BLaER1 treated with 17β-estradiol and CSF1 and Interleukin-3, amounts not matched to agents 10 nM and 100 nM (cell line): ENCODE results near the gene DUSP5.

Source experiments
- H3K27ac ChIP-seq, 11 experiments: shearing (Covaris generic); formaldehyde crosslinking; 2 replicates each; pipeline ENCODE4 v1.8.1; 2022
- H3K27me3 ChIP-seq, 11 experiments: shearing (Covaris generic); formaldehyde crosslinking; 2 replicates each; pipeline ENCODE4 v1.8.1; 2022
- H3K36me3 ChIP-seq, 11 experiments: shearing (Covaris generic); formaldehyde crosslinking; 2 replicates each; pipeline ENCODE4 v1.8.1; 2022
- H3K4me1 ChIP-seq, 10 experiments: shearing (Covaris generic); formaldehyde crosslinking; 2 replicates each; pipeline ENCODE4 v1.8.1; 2022
- H3K4me2 ChIP-seq, 11 experiments: shearing (Covaris generic); formaldehyde crosslinking; 2 replicates each; pipeline ENCODE4 v1.8.1; 2022
- H3K4me3 ChIP-seq, 10 experiments: shearing (Covaris generic); formaldehyde crosslinking; 2 replicates each; pipeline ENCODE4 v1.8.1; 2022
- H3K9ac ChIP-seq, 11 experiments: shearing (Covaris generic); formaldehyde crosslinking; 2 replicates each; pipeline ENCODE4 v1.8.1; 2022
- H3K9me3 ChIP-seq, 11 experiments: shearing (Covaris generic); formaldehyde crosslinking; replicated peaks in 1 of 11; 2 replicates each; pipeline ENCODE4 v1.8.1; 2022
- H4K20me1 ChIP-seq, 11 experiments: shearing (Covaris generic); formaldehyde crosslinking; 2 replicates each; pipeline ENCODE4 v1.8.1; 2022
- Cebpa-rat ChIP-seq, 11 experiments: shearing (Covaris generic); IDR thresholded peaks; 2 replicates each; pipeline ENCODE4 v1.8.1; 2022

DUSP5 gene

GRCh38 chr10:110508159-110508788 is 10.6 kb downstream of the DUSP5 start:
- peak overlapping the region in 4 of 11 experiments; percentile 10 to 42 (median 34); a peak in 6 of 22 replicates for H3K4me2 ChIP-seq
- H3K27me3 ChIP-seq = no peaks in the 10 kb centered on the region
- peaks cover 0 to 56% (median 0%) of the 10 kb centered on the region in 11 experiments; a peak in 5 of 22 replicates for H4K20me1 ChIP-seq
- peaks cover 0 to 84% (median 36%) of the 10 kb centered on the region in 11 experiments; a peak in 16 of 22 replicates for H3K36me3 ChIP-seq
- no peak overlapping the region for H3K9ac ChIP-seq
- no peak overlapping the region for H3K4me3 ChIP-seq
- no peak overlapping the region for H3K27ac ChIP-seq
- peaks cover 14 to 91% (median 45%) of the 10 kb centered on the region in 10 experiments for H3K4me1 ChIP-seq
- peaks cover 0 to 24% (median 0%) of the 10 kb centered on the region in 11 experiments; a peak in 4 of 22 replicates for H3K9me3 ChIP-seq
- no peak for TF ChIP-seq Cebpa-rat (IDR thresholded peaks at IDR 0.05)

- peaks cover 0 to 91% (median 36%) of the 10 kb centered on the region in 11 experiments; a peak in 16 of 22 replicates for H3K36me3 ChIP-seq
- no peak overlapping the region for H3K27ac ChIP-seq
- peaks cover 0 to 29% (median 0%) of the 10 kb centered on the region in 11 experiments; a peak in 4 of 22 replicates for H3K9me3 ChIP-seq
- no peak overlapping the region for H3K4me3 ChIP-seq
- H3K4me2 ChIP-seq = peak overlapping the region in 5 of 11 experiments; percentile 2 to 42 (median 29); a peak in 7 of 22 replicates
- no peaks in the 10 kb centered on the region for H3K27me3 ChIP-seq
- no peak overlapping the region for H3K9ac ChIP-seq
- peaks cover 0 to 56% (median 0%) of the 10 kb centered on the region in 11 experiments; a peak in 4 of 22 replicates for H4K20me1 ChIP-seq
- no peak for TF ChIP-seq Cebpa-rat (IDR thresholded peaks at IDR 0.05)
- peaks cover 7 to 92% (median 38%) of the 10 kb centered on the region in 10 experiments for H3K4me1 ChIP-seq
Measured at GRCh38 chr10:110508806-110509544, 11.3 kb downstream of the DUSP5 start.

- H3K27ac ChIP-seq = no peak overlapping the region
- no peaks in the 10 kb centered on the region for H3K27me3 ChIP-seq
- H3K4me1 ChIP-seq = peaks cover 1 to 92% (median 32%) of the 10 kb centered on the region in 10 experiments
- H3K9me3 ChIP-seq = peaks cover 0 to 29% (median 0%) of the 10 kb centered on the region in 11 experiments; a peak in 4 of 22 replicates
- no peak for TF ChIP-seq Cebpa-rat (IDR thresholded peaks at IDR 0.05)
- H3K4me2 ChIP-seq = peak overlapping the region in 3 of 11 experiments; percentile 10 to 38 (median 29); a peak in 3 of 22 replicates
- H4K20me1 ChIP-seq = peaks cover 0 to 55% (median 0%) of the 10 kb centered on the region in 11 experiments; a peak in 3 of 22 replicates
- H3K9ac ChIP-seq = no peak overlapping the region
- peaks cover 0 to 94% (median 36%) of the 10 kb centered on the region in 11 experiments; a peak in 16 of 22 replicates for H3K36me3 ChIP-seq
- H3K4me3 ChIP-seq = no peak overlapping the region
Measured at GRCh38 chr10:110509560-110509959, 11.9 kb downstream of the DUSP5 start.

- Histone ChIP-seq H3K9ac (no peak overlapping the region), H3K4me3 (no peak overlapping the region), H3K27me3 (no peaks in the 10 kb centered on the region), H3K9me3 (peaks cover 0 to 29% (median 0%) of the 10 kb centered on the region in 11 experiments; a peak in 4 of 22 replicates), H3K27ac (no peak overlapping the region), H3K4me2 (peak overlapping the region in 2 of 11 experiments; percentile 82 to 85; a peak in 2 of 22 replicates), H3K4me1 (peaks cover 0 to 87% (median 27%) of the 10 kb centered on the region in 10 experiments; a peak in 16 of 20 replicates), H3K36me3 (peaks cover 0 to 94% (median 36%) of the 10 kb centered on the region in 11 experiments; a peak in 16 of 22 replicates), H4K20me1 (peaks cover 0 to 51% (median 0%) of the 10 kb centered on the region in 11 experiments; a peak in 2 of 22 replicates)
- no peak for TF ChIP-seq Cebpa-rat (IDR thresholded peaks at IDR 0.05)
Measured at GRCh38 chr10:110510086-110510485, 12.4 kb downstream of the DUSP5 start.

GRCh38 chr10:110510730-110511129 is 13.0 kb downstream of the DUSP5 start:
- Histone ChIP-seq H3K36me3 (peaks cover 0 to 94% (median 36%) of the 10 kb centered on the region in 11 experiments; a peak in 16 of 22 replicates), H3K27me3 (no peaks in the 10 kb centered on the region), H3K4me2 (peak overlapping the region in 3 of 11 experiments; percentile 82 to 89 (median 85); a peak in 6 of 22 replicates), H4K20me1 (peaks cover 0 to 47% (median 0%) of the 10 kb centered on the region in 11 experiments; a peak in 2 of 22 replicates), H3K9ac (no peak overlapping the region), H3K4me3 (no peak overlapping the region), H3K4me1 (peaks cover 0 to 80% (median 21%) of the 10 kb centered on the region in 10 experiments; a peak in 16 of 20 replicates), H3K27ac (no peak overlapping the region), H3K9me3 (peaks cover 0 to 29% (median 0%) of the 10 kb centered on the region in 11 experiments; a peak in 4 of 22 replicates)
- no peak for TF ChIP-seq Cebpa-rat (IDR thresholded peaks at IDR 0.05)

GRCh38 chr10:110511734-110512449 is 14.2 kb downstream of the DUSP5 start:
- no peak overlapping the region; a peak in 1 of 20 replicates for H3K4me3 ChIP-seq
- H3K36me3 ChIP-seq = peaks cover 0 to 82% (median 36%) of the 10 kb centered on the region in 11 experiments; a peak in 16 of 22 replicates
- H3K9ac ChIP-seq = peak overlapping the region in 2 of 11 experiments; percentile 5 to 34; a peak in 2 of 22 replicates
- peaks cover 0 to 29% (median 0%) of the 10 kb centered on the region in 11 experiments; a peak in 4 of 22 replicates for H3K9me3 ChIP-seq
- no peak for TF ChIP-seq Cebpa-rat (IDR thresholded peaks at IDR 0.05)
- peak overlapping the region in 9 of 11 experiments; percentile 32 to 89 (median 62); a peak in 18 of 22 replicates for H3K4me2 ChIP-seq
- H3K4me1 ChIP-seq = peaks cover 0 to 69% (median 19%) of the 10 kb centered on the region in 10 experiments; a peak in 16 of 20 replicates
- no peaks in the 10 kb centered on the region for H3K27me3 ChIP-seq
- peaks cover 0 to 35% (median 0%) of the 10 kb centered on the region in 11 experiments; a peak in 2 of 22 replicates for H4K20me1 ChIP-seq
- H3K27ac ChIP-seq = peak overlapping the region in 6 of 11 experiments; percentile 27 to 80 (median 50); a peak in 12 of 22 replicates

GRCh38 chr10:110512461-110513187 is 14.9 kb downstream of the DUSP5 start:
- H3K27ac ChIP-seq = peak overlapping the region in 7 of 11 experiments; percentile 27 to 80 (median 37); a peak in 11 of 22 replicates
- H3K4me1 ChIP-seq = peaks cover 0 to 61% (median 19%) of the 10 kb centered on the region in 10 experiments; a peak in 16 of 20 replicates
- TF ChIP-seq Cebpa-rat (IDR thresholded peaks at IDR 0.05) = no peak
- H3K4me2 ChIP-seq = peak overlapping the region in 9 of 11 experiments; percentile 32 to 89 (median 62); a peak in 17 of 22 replicates
- H4K20me1 ChIP-seq = peaks cover 0 to 29% (median 0%) of the 10 kb centered on the region in 11 experiments; a peak in 2 of 22 replicates
- H3K9me3 ChIP-seq = peaks cover 0 to 29% (median 0%) of the 10 kb centered on the region in 11 experiments; a peak in 4 of 22 replicates
- no peaks in the 10 kb centered on the region for H3K27me3 ChIP-seq
- H3K9ac ChIP-seq = peak overlapping the region in 2 of 11 experiments; percentile 5 to 42; a peak in 2 of 22 replicates
- H3K4me3 ChIP-seq = peak overlapping the region in 1 of 10 experiments; percentile 27; a peak in 1 of 20 replicates
- H3K36me3 ChIP-seq = peaks cover 0 to 75% (median 30%) of the 10 kb centered on the region in 11 experiments; a peak in 14 of 22 replicates
